SK-N-SH treated with all-trans-retinoic acid at 6 μM for 48 hours (cell line): Measurements from ENCODE around the gene IL31.

Source experiments
- ATAC-seq: fragments of 200-7000 bp; cut with Tn5 transposase; 3 replicates; pipeline ENCODE4 v1.9.1; 2020; ENCODE audit warnings: mild to moderate bottlenecking, moderate library complexity
- BACH2 ChIP-seq: fragments of 250-450 bp; sonication (Bioruptor Pico); IDR thresholded peaks from 2 replicates; pipeline ENCODE4 v1.9.0; 2021; ENCODE audit warnings: mild to moderate bottlenecking, borderline replicate concordance
- CREB5 ChIP-seq: fragments of 250-450 bp; sonication (Bioruptor Pico); IDR thresholded peaks from 2 replicates; pipeline ENCODE4 v1.5.1; 2020; ENCODE audit warnings: low read depth, mild to moderate bottlenecking, moderate library complexity
- CSDC2 ChIP-seq: fragments of 250-450 bp; sonication (Bioruptor Pico); IDR thresholded peaks from 2 replicates; pipeline ENCODE4 v1.5.0; 2020; ENCODE audit warnings: mild to moderate bottlenecking, moderate library complexity
- ESRRG ChIP-seq: fragments of 250-450 bp; sonication (Bioruptor Pico); IDR thresholded peaks from 2 replicates; pipeline ENCODE4 v1.6.1; 2021; ENCODE audit warnings: mild to moderate bottlenecking
- GLIS3 ChIP-seq: fragments of 250-450 bp; sonication (Bioruptor Pico); IDR thresholded peaks from 2 replicates; pipeline ENCODE4 v1.5.0; 2020; ENCODE audit warnings: mild to moderate bottlenecking, moderate library complexity
- ISL1 ChIP-seq: fragments of 250-450 bp; sonication (Bioruptor Pico); IDR thresholded peaks from 2 replicates; pipeline ENCODE4 v2.1.2; 2022; ENCODE audit warnings: mild to moderate bottlenecking, moderate library complexity
- OSR1 ChIP-seq: fragments of 250-450 bp; sonication (Bioruptor Pico); IDR thresholded peaks from 2 replicates; pipeline ENCODE4 v1.8.0; 2022; ENCODE audit warnings: moderate library complexity, mild to moderate bottlenecking, inconsistent platforms
- PATZ1 ChIP-seq: fragments of 250-450 bp; sonication (Bioruptor Pico); IDR thresholded peaks from 2 replicates; pipeline ENCODE4 v1.8.0; 2020; ENCODE audit warnings: mild to moderate bottlenecking, moderate library complexity, borderline replicate concordance
- POU6F1 ChIP-seq: fragments of 250-450 bp; sonication (Bioruptor Pico); IDR thresholded peaks from 2 replicates; pipeline ENCODE4 v1.8.0; 2021; ENCODE audit warnings: low read depth, mild to moderate bottlenecking, moderate library complexity, borderline replicate concordance
- PPARA ChIP-seq: fragments of 250-450 bp; sonication (Bioruptor Pico); IDR thresholded peaks from 2 replicates; pipeline ENCODE4 v1.5.0; 2020; ENCODE audit warnings: mild to moderate bottlenecking, borderline replicate concordance
- RARB ChIP-seq: fragments of 250-450 bp; sonication (Bioruptor Pico); IDR thresholded peaks from 2 replicates; pipeline ENCODE4 v1.8.0; 2021; ENCODE audit warnings: mild to moderate bottlenecking, moderate library complexity
- SNAI2 ChIP-seq: fragments of 250-450 bp; sonication (Bioruptor Pico); IDR thresholded peaks from 2 replicates; pipeline ENCODE4 v1.5.0; 2020; ENCODE audit warnings: mild to moderate bottlenecking, moderate library complexity
- TCF4 ChIP-seq: fragments of 250-450 bp; sonication (Bioruptor Pico); IDR thresholded peaks from 2 replicates; pipeline ENCODE4 v1.8.0; 2021; ENCODE audit warnings: mild to moderate bottlenecking, moderate library complexity, borderline replicate concordance
- TOX ChIP-seq: fragments of 250-450 bp; sonication (Bioruptor Pico); IDR thresholded peaks from 2 replicates; pipeline ENCODE4 v1.8.0; 2021; ENCODE audit warnings: mild to moderate bottlenecking, moderate library complexity, borderline replicate concordance
- TSHZ2 ChIP-seq: fragments of 250-450 bp; sonication (Bioruptor Pico); IDR thresholded peaks from 2 replicates; pipeline ENCODE4 v1.5.0; 2020; ENCODE audit warnings: mild to moderate bottlenecking, moderate library complexity
- ZC3H10 ChIP-seq: fragments of 250-450 bp; sonication (Bioruptor Pico); IDR thresholded peaks from 2 replicates; pipeline ENCODE4 v1.5.1; 2021; ENCODE audit warnings: mild to moderate bottlenecking, moderate library complexity
- ZFP30 ChIP-seq: fragments of 450-650 bp; formaldehyde crosslinking; IDR thresholded peaks from 2 replicates; pipeline ENCODE4 v1.5.0; 2022; ENCODE audit warnings: mild to moderate bottlenecking, moderate library complexity
- ZNF565 ChIP-seq: fragments of 450-650 bp; formaldehyde crosslinking; conservative IDR thresholded peaks from 2 replicates; pipeline ENCODE4 v1.5.0; 2020; ENCODE audit warnings: low read depth, mild to moderate bottlenecking, moderate library complexity
- ZNF70 ChIP-seq: fragments of 450-650 bp; formaldehyde crosslinking; IDR thresholded peaks from 2 replicates; pipeline ENCODE4 v1.5.0; 2020; ENCODE audit warnings: mild to moderate bottlenecking, moderate library complexity
- ZNF8 ChIP-seq: fragments of 450-650 bp; formaldehyde crosslinking; IDR thresholded peaks from 2 replicates; pipeline ENCODE4 v1.5.0; 2020; ENCODE audit warnings: mild to moderate bottlenecking, moderate library complexity

IL31 gene

GRCh38 chr12:122168492-122168891 is 5.5 kb downstream of the IL31 start (continued):
- TF ChIP-seq PATZ1 (no peak), ZNF565 (CRISPR knock-in tag) (no peak), SNAI2 (CRISPR knock-in tag) (no peak), ESRRG (no peak), ZNF8 (CRISPR knock-in tag) (no peak)
- TF ChIP-seq, all 23 proteins: peak for 0

- TF ChIP-seq CREB5 (CRISPR knock-in tag) (no peak), GLIS3 (CRISPR knock-in tag) (no peak), ZNF70 (CRISPR knock-in tag) (no peak), POU6F1 (CRISPR knock-in tag) (no peak), ZNF565 (CRISPR knock-in tag) (no peak), OSR1 (CRISPR knock-in tag) (no peak), ISL1 (CRISPR knock-in tag) (no peak), TOX (CRISPR knock-in tag) (no peak), PATZ1 (no peak), ESRRG (no peak), ZFP30 (CRISPR knock-in tag) (no peak), RARB (CRISPR knock-in tag) (no peak), TSHZ2 (CRISPR knock-in tag) (no peak), TCF4 (no peak), BACH2 (no peak), PPARA (no peak)
- ATAC-seq = no peak
Observed at GRCh38 chr12:122167356-122167925, 6.6 kb downstream of the IL31 start.

GRCh38 chr12:122166422-122167349 is 7.3 kb downstream of the IL31 start:
- TF ChIP-seq TSHZ2 (CRISPR knock-in tag) (no peak), TCF4 (no peak), ZC3H10 (no peak), CSDC2 (CRISPR knock-in tag) (no peak), TOX (CRISPR knock-in tag) (no peak), ZNF70 (CRISPR knock-in tag) (no peak)
- no peak for ATAC-seq
